SK-N-SH treated with all-trans-retinoic acid at 6 μM for 48 hours (cell line): ENCODE results near the gene NPAT.

Experiments used
- ATAC-seq: fragments of 200-7000 bp; cut with Tn5 transposase; 3 replicates; pipeline ENCODE4 v1.9.1; 2020; ENCODE audit warnings: mild to moderate bottlenecking, moderate library complexity
- ARNTL ChIP-seq: fragments of 450-650 bp; formaldehyde crosslinking; IDR thresholded peaks from 2 replicates; pipeline ENCODE4 v1.5.0; 2020; ENCODE audit warnings: low read depth, mild to moderate bottlenecking, moderate library complexity, borderline replicate concordance
- CREB5 ChIP-seq: fragments of 250-450 bp; sonication (Bioruptor Pico); IDR thresholded peaks from 2 replicates; pipeline ENCODE4 v1.5.1; 2020; ENCODE audit warnings: low read depth, mild to moderate bottlenecking, moderate library complexity
- CSRNP3 ChIP-seq: fragments of 250-450 bp; sonication (Bioruptor Pico); IDR thresholded peaks from 2 replicates; pipeline ENCODE4 v1.5.1; 2021; ENCODE audit warnings: mild to moderate bottlenecking, moderate library complexity
- GLIS3 ChIP-seq: fragments of 250-450 bp; sonication (Bioruptor Pico); IDR thresholded peaks from 2 replicates; pipeline ENCODE4 v1.5.0; 2020; ENCODE audit warnings: mild to moderate bottlenecking, moderate library complexity
- PATZ1 ChIP-seq: fragments of 250-450 bp; sonication (Bioruptor Pico); IDR thresholded peaks from 2 replicates; pipeline ENCODE4 v1.8.0; 2020; ENCODE audit warnings: mild to moderate bottlenecking, moderate library complexity, borderline replicate concordance
- POU6F1 ChIP-seq: fragments of 250-450 bp; sonication (Bioruptor Pico); IDR thresholded peaks from 2 replicates; pipeline ENCODE4 v1.8.0; 2021; ENCODE audit warnings: low read depth, mild to moderate bottlenecking, moderate library complexity, borderline replicate concordance
- PPARA ChIP-seq: fragments of 250-450 bp; sonication (Bioruptor Pico); IDR thresholded peaks from 2 replicates; pipeline ENCODE4 v1.5.0; 2020; ENCODE audit warnings: mild to moderate bottlenecking, borderline replicate concordance
- RARB ChIP-seq: fragments of 250-450 bp; sonication (Bioruptor Pico); IDR thresholded peaks from 2 replicates; pipeline ENCODE4 v1.8.0; 2021; ENCODE audit warnings: mild to moderate bottlenecking, moderate library complexity
- TCF4 ChIP-seq: fragments of 250-450 bp; sonication (Bioruptor Pico); IDR thresholded peaks from 2 replicates; pipeline ENCODE4 v1.8.0; 2021; ENCODE audit warnings: mild to moderate bottlenecking, moderate library complexity, borderline replicate concordance
- TOX ChIP-seq: fragments of 250-450 bp; sonication (Bioruptor Pico); IDR thresholded peaks from 2 replicates; pipeline ENCODE4 v1.8.0; 2021; ENCODE audit warnings: mild to moderate bottlenecking, moderate library complexity, borderline replicate concordance
- TSHZ2 ChIP-seq: fragments of 250-450 bp; sonication (Bioruptor Pico); IDR thresholded peaks from 2 replicates; pipeline ENCODE4 v1.5.0; 2020; ENCODE audit warnings: mild to moderate bottlenecking, moderate library complexity
- ZFP3 ChIP-seq: fragments of 250-450 bp; sonication (Bioruptor Pico); IDR thresholded peaks from 2 replicates; pipeline ENCODE4 v1.5.0; 2020; ENCODE audit warnings: mild to moderate bottlenecking, moderate library complexity
- ZFP30 ChIP-seq: fragments of 450-650 bp; formaldehyde crosslinking; IDR thresholded peaks from 2 replicates; pipeline ENCODE4 v1.5.0; 2022; ENCODE audit warnings: mild to moderate bottlenecking, moderate library complexity
- ZNF70 ChIP-seq: fragments of 450-650 bp; formaldehyde crosslinking; IDR thresholded peaks from 2 replicates; pipeline ENCODE4 v1.5.0; 2020; ENCODE audit warnings: mild to moderate bottlenecking, moderate library complexity

The NPAT gene

GRCh38 chr11:108213784-108214183, 8.7 kb downstream of the NPAT start:
- no peak for ATAC-seq
- TF ChIP-seq ZNF70 (CRISPR knock-in tag) (no peak), TSHZ2 (no peak), RARB (CRISPR knock-in tag) (no peak), ZFP3 (no peak), ARNTL (CRISPR knock-in tag) (no peak), GLIS3 (no peak), PPARA (CRISPR knock-in tag) (no peak), PATZ1 (no peak)
- TF ChIP-seq, all 23 proteins: peak for 0

GRCh38 chr11:108210441-108210840, 12.0 kb downstream of the NPAT start:
- TF ChIP-seq TCF4 (no peak), PATZ1 (no peak), CSRNP3 (CRISPR knock-in tag) (no peak), TOX (CRISPR knock-in tag) (no peak)

GRCh38 chr11:108207683-108208060, 14.8 kb downstream of the NPAT start:
- ATAC-seq, result no peak
- no peak for TF ChIP-seq CREB5 (CRISPR knock-in tag)
- TF ChIP-seq ARNTL (CRISPR knock-in tag), result no peak
- TF ChIP-seq RARB (CRISPR knock-in tag), result no peak
- no peak for TF ChIP-seq ZFP30 (CRISPR knock-in tag)
- no peak for TF ChIP-seq PPARA (CRISPR knock-in tag)
- no peak for TF ChIP-seq TCF4
- no peak for TF ChIP-seq POU6F1 (CRISPR knock-in tag)
- TF ChIP-seq ZNF70 (CRISPR knock-in tag), result no peak
- no peak for TF ChIP-seq PATZ1
- no peak for TF ChIP-seq GLIS3

More at GRCh38 chr11:108210441-108210840, 12.0 kb downstream of the NPAT start:
- ATAC-seq, result no peak
